ENCODE measurements around the gene LCMT2.

The LCMT2 gene

GRCh38 chr15:43277231-43277823 lies 53.0 kb downstream of the LCMT2 start:
- TF ChIP-seq CTCF (IDR thresholded peaks at IDR 0.05; ENCODE audit: borderline replicate concordance, control extremely low read depth, extremely low read depth, insufficient read depth, missing control alignments), result no peak
- in situ Hi-C loops (cut with MboI; ENCODE audit: low sequenced_read_pairs, unreplicated experiment), result loop anchor here (5.0 kb wide), 1 partner anchor 50 kb away; no protein-coding TSS in a partner anchor
- no peak for DNase-seq (ENCODE audit: low spot score)

- no peak for DNase-seq (ENCODE audit: low spot score)
- in situ Hi-C loops (cut with MboI; ENCODE audit: low sequenced_read_pairs, unreplicated experiment), result loop anchor here (5.0 kb wide), 1 partner anchor 49 kb away; no protein-coding TSS in a partner anchor
- no peak for TF ChIP-seq CTCF (IDR thresholded peaks at IDR 0.05; ENCODE audit: borderline replicate concordance, control extremely low read depth, extremely low read depth, insufficient read depth, missing control alignments)
Observed at GRCh38 chr15:43276563-43277200, 53.7 kb downstream of the LCMT2 start.

- no peak for TF ChIP-seq CTCF (IDR thresholded peaks at IDR 0.05; ENCODE audit: borderline replicate concordance, control extremely low read depth, extremely low read depth, insufficient read depth, missing control alignments)
- in situ Hi-C loops (cut with MboI; ENCODE audit: low sequenced_read_pairs, unreplicated experiment), result loop anchor here (5.0 kb wide), 1 partner anchor 49 kb away; no protein-coding TSS in a partner anchor
Observed at GRCh38 chr15:43275740-43276562, 54.4 kb downstream of the LCMT2 start.

GRCh38 chr15:43274136-43274535 lies 56.2 kb downstream of the LCMT2 start:
- in situ Hi-C loops (cut with MboI; ENCODE audit: low sequenced_read_pairs, unreplicated experiment), result no loop called here
- DNase-seq (ENCODE audit: low spot score), result no peak
- no peak for TF ChIP-seq CTCF (IDR thresholded peaks at IDR 0.05; ENCODE audit: borderline replicate concordance, control extremely low read depth, extremely low read depth, insufficient read depth, missing control alignments)

More at GRCh38 chr15:43275740-43276562, 54.4 kb downstream of the LCMT2 start:
- no peak for DNase-seq (ENCODE audit: low spot score)

All from GM13976 (cell line).